Measurements from ENCODE around the gene PKP4.

- TF ChIP-seq CTCF (conservative IDR thresholded peaks at IDR 0.05) (no peak), EZH2 (IDR thresholded peaks at IDR 0.05; ENCODE audit: low read depth) (no peak)
These were observed 162.2 kb downstream of the PKP4 start for GRCh38 chr2:158618891-158619490.

Data from PC-9 (cell line).